AG04450 (cell line): ENCODE data around the gene MMAB. TPM values are rescaled to one million over a fixed set of nuclear protein-coding genes. Genes with fewer than 3 reads are reported as not detected.

ENCODE experiments used
- CTCF ChIA-PET: fragments of 300-600, 350-600 bp; formaldehyde crosslinking; extraction: SDS; loops from one replicate; lab custom pipeline; 2022; ENCODE audit warnings: antibody characterized with exemption, inconsistent platforms; lab: Charles Lee
- POLR2A ChIA-PET: fragments of 350-600 bp; formaldehyde crosslinking; extraction: SDS; loops from one replicate; lab custom pipeline; 2021; ENCODE audit warnings: antibody characterized with exemption, inconsistent platforms; lab: Yijun Ruan, JAX
- DNase-seq: peaks from one replicate; pipeline ENCODE4 v3.0.0-alpha.2; 2011; ENCODE audit warnings: low read depth, low spot score
- H3K27ac ChIP-seq: one replicate; pipeline ENCODE4 v1.5.1; 2012; ENCODE audit warnings: low read depth, low read length, control low read depth
- H3K27me3 ChIP-seq: one replicate; pipeline ENCODE4 v1.6.0; 2012; ENCODE audit warnings: low read length; ENCODE audit not compliant: control insufficient read depth, insufficient read depth
- H3K4me3 ChIP-seq: 2 replicates; pipeline ENCODE4 v1.5.1; 2011; ENCODE audit warnings: mild to moderate bottlenecking, low read depth, low read length, control low read depth
- H3K9me3 ChIP-seq: 2 replicates; pipeline ENCODE4 v1.5.1; 2012; ENCODE audit warnings: low read length; ENCODE audit not compliant: control insufficient read depth, insufficient read depth
- CTCF ChIP-seq: IDR thresholded peaks from 2 replicates; pipeline ENCODE4 v1.5.1; 2011; ENCODE audit warnings: low read depth, low read length, control low read depth, inconsistent platforms
- polyA plus RNA-seq: library from polyadenylated mRNA; depleted of rRNA; stranded (reverse); fragments of >200 nt; gene quantifications from 2 replicates; pipeline ENCODE4 v1.2.3, GENCODE V29; 2011

Gene MMAB
- polyA plus RNA-seq, 1 experiment: 13.0 TPM

- Histone ChIP-seq H3K9me3 (no peaks in the 10 kb centered on the region), H3K27me3 (no peaks in the 10 kb centered on the region), H3K27ac (no peak overlapping the region), H3K4me3 (no peak overlapping the region)
- TF ChIP-seq CTCF: no peak
- CTCF ChIA-PET: interaction anchor here (0.6 kb wide), 1 partner anchor 65 kb away, joined by 3 read pairs; no protein-coding TSS in a partner anchor
- POLR2A ChIA-PET: no interaction called here
- DNase-seq: no peak
Observed at GRCh38 chr12:109532721-109533486, 40.4 kb downstream of the MMAB start.

- H3K27ac ChIP-seq: no peak overlapping the region
- DNase-seq: no peak
- POLR2A ChIA-PET: no interaction called here
- CTCF ChIA-PET: no interaction called here
- no peaks in the 10 kb centered on the region for H3K9me3 ChIP-seq
- TF ChIP-seq CTCF: no peak
- H3K4me3 ChIP-seq: no peak overlapping the region
- no peaks in the 10 kb centered on the region for H3K27me3 ChIP-seq
Observed at GRCh38 chr12:109531411-109531810, 41.9 kb downstream of the MMAB start.

- POLR2A ChIA-PET: no interaction called here
- no peak overlapping the region for H3K27ac ChIP-seq
- no peak overlapping the region for H3K4me3 ChIP-seq
- TF ChIP-seq CTCF: no peak
- CTCF ChIA-PET: interaction anchor here (1.3 to 1.5 kb wide), 2 partner anchors 11 to 68 kb away, joined by 5 to 9 read pairs; no protein-coding TSS in a partner anchor
- H3K27me3 ChIP-seq: no peaks in the 10 kb centered on the region
- no peak for DNase-seq
- no peaks in the 10 kb centered on the region for H3K9me3 ChIP-seq
Observed at GRCh38 chr12:109529691-109530640, 43.3 kb downstream of the MMAB start.

- Histone ChIP-seq H3K9me3 (no peaks in the 10 kb centered on the region), H3K27ac (no peak overlapping the region), H3K4me3 (no peak overlapping the region), H3K27me3 (no peaks in the 10 kb centered on the region)
- ChIA-PET CTCF (no interaction called here), POLR2A (no interaction called here)
- DNase-seq: no peak
- TF ChIP-seq CTCF: no peak
Observed at GRCh38 chr12:109527489-109528123, 45.7 kb downstream of the MMAB start.
